ENCODE measurements around the gene FAR2.
A peak's percentile ranks its signal among the peaks of the same experiment; 100 is the strongest.
"Not testable (repeated sequence)": the region's sequence is repeated elsewhere in the genome, so short reads cannot be mapped to it uniquely, and the experiment has no call there.

Gene FAR2

DNA sequence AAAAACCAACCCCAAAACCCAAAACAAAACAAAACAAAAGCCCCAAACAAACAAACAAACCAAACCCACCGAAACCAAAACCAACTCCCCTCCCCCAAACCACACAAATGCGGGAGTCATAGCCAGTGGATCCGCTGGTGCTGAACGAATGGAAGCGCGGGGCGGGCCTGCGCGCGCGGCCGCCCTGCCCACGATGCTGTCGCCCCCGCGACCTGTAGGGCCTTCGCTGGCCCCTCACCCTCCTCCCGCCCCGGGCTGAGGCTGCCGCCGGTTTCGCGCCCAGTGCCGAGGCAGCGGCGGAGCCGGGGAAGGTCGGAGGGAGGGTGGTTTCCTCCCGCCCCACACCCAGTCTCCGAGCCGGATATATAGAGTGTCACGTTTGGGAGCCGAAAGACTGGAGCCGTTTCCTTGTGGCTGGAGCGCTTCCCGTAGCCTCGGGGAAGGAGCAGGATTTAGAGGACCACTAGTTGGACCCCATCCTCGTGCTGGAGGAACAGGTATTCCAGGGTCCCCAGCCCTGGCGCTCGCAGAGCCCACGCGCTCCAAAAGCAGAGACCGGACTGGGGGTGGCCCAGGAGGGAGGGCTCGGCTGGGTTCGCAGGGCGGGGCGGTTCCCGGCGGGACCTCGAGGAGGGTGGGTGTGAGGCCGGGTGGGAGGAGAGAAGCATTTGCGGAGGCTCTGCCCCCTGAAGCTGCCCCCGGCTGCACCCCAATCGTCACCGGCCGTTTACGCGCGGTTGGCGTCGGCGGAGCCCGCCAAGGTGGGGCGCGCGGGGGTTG lies at the start of gene FAR2:
TSS of gene FAR2 (plus strand) at position 368 of the 780 bp plus-strand sequence. CDS start 121,172 bp downstream, outside the sequence.
- DNase-seq (ENCODE audit: low spot score): peak; percentile 83

DNA sequence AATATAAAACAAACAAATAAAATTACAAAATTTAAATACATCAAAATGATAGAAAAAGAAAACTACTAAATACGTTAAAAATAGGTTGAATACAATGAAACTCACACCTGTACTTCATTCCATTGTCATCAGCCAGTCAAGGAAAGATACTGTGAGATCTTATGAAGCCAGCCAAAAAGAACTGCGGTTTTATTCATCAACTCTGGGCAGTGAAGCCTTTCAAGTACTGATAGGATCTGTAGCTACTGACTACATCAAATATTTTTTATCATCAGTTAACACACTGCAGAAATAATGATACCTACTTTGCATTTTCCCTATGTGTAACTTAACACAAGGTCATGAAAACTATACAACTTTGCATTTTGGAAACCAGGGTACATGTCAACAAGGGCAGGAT lies 46.3 kb upstream of the FAR2 start:
- DNase-seq (ENCODE audit: low spot score): no peak

DNA sequence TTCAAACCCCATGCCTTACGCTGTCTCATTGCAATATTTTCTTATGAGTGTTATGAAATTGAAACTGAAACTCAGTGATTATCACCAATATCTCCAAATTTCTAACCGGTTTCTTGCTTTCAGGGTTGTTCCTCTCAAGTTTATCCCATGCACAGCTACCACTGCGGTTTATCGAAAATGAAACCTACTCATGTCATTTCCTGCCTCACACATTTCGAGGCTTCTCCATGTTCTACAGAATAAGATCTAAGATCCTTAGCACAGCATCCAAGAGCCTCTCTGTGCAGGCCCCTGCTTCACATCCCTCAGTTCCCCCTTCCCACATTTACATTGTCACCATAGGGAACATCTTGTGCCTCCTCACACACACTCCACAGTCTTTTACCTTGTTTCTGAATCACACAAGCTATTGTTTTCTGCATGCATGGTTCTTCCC lies 45.5 kb upstream of the FAR2 start:
- DNase-seq (ENCODE audit: low spot score): no peak

DNA sequence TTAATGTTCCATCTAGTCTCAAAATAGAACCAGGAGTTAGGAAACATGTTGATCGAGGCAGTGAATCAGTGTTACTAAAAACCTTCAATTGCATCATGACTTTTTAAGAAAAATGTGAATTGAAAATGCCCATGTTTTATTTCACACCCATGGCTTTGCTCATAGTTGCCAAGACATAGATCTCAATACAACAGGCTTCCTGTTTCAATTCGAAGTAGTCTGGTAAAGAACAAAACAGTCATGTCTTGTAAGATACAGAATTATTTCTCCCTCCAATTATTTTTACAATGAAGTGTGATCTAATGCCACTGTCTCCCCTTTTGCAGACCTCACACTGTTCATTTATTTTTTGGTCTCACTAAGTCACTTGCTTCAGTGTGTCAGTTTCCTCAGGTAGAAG lies 44.6 kb upstream of the FAR2 start:
- no peak for DNase-seq (ENCODE audit: low spot score)

DNA sequence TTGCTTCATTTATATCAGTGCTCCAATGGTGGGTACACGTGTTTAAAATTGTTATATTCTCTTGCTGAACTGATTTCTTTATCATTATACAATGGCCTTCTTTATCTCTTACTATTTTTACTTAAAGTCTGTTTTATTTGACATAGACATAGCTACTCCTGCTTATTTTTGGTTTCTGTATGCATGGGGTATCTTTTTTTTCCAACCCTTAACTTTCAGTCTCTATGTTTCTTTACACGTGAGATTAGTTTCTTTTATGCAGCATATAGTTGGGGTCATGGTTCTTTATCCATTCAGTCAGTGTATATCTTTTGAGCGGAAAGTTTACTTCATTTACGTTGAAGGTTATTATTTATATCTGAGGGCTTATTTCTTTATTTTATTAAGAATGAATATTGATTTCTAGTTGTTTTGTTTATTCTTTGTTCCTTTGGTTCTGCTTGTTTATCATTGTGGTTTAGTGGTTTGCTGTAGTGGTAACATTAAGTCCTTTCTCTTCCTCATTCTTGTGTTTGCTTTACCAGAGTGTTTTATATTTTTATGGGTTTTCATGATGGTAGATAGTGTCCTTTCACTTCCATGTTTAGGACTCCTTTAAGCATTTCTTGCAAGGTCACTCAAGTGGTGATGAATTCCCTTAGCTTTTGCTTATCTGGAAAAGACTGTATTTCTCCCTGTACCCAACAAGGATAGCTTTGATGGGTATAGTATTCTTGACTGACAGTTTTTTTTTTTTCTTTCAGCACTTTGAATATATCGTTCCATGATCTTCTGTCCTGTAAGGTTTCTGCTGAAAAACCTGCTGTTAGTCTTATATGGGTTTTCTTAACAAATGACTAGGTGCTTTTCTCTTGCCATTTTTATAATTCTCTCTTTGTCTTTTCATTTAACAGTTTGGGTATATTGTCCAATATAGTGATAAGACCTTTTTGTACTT lies 38.3 kb upstream of the FAR2 start:
- DNase-seq (ENCODE audit: low spot score): no peak

DNA sequence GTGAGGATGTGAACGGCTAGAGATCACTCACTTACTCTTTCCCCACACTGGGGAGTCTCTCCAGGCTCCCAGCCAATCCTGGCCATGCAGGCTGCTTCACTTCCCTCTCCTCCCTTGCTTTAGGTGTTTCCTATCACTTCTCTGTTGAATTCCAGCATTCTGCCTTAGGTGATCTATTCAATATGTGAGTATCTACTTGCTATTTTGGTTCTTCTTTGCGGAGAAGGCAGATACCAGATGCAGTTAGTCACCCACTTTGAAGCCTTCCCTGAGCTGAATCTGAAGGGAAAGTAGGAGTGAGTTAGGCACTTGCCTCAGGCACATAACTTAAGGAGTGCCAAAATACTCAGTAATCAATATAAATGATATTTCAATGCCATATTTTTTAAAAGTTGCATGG lies 36.0 kb upstream of the FAR2 start:
- no peak for DNase-seq (ENCODE audit: low spot score)

DNA sequence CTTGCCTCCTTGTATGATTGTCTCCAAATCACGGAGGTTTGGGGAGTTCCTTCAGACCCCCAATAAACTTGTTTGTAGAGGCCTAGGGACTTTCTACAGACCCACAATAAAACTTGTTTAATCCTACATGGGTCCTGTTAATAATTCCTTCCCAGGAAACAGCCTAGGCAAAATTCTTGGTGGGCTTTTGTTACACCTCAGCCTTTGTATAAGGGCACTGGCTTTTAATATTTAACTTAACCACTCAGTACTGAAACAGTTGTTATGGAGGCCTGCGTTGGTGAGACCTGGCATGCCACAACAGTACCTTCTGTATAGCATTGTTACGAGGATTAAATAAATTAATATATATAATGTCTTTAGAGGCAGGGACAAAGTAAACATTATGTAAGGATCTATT lies 32.7 kb upstream of the FAR2 start:
- DNase-seq (ENCODE audit: low spot score): no peak

DNA sequence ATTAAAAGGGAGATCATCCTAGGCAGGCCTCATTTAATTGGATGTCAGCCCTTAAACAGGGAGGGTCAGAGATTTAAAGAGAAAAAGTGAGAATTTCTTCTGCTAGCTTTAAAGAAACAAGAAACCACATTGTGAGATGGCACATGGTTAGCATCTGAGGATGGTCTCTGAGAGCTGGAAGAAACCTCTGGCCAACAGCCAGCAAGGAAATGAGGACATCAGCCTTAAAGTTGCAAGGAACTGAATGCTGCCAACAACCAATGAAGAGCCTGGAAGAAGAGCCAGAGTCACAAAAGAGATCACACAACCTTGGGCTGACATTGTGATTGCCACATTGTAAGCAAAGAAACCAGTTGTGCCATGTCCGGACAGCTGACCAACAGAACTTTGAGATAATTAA lies 17.5 kb upstream of the FAR2 start:
- DNase-seq (ENCODE audit: low spot score): no peak

DNA sequence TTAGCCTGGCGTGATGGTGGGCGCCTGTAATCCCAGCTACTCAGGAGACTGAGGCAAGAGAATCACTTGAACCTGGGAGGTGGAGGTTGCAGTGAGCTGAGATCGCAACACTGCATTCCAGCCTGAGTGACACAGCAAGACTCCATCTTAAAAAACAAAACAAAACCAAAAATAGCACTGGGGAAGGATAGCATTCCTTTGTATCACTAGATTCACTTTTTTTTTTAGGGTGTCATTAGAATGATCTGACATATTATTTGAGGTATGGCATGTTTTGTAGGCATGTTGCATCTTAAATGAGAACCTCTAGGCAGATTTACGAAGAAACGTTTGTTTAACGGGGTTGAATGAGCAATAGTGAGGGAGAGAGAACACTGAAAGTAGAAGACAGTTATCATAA lies 16.8 kb upstream of the FAR2 start:
- no peak for DNase-seq (ENCODE audit: low spot score)

DNA sequence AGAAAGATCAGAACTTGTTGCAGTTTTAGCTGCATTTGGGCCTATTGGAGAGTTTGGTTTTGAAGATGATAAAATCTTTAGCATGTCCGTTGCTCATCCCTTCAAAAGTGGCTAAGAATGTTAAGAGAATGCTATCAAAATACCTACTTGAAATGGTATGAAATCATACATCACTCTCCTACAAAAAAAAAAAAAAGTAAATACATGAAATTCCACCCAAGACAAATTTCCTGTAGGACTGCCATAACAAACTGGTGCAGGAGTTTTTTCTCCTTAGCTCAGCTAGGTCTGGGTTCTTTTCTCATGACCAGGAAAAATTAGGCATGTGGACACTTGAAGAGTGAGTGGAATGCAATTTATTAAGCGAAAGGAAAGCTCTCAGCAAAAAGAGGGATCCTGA lies 15.9 kb upstream of the FAR2 start:
- DNase-seq (ENCODE audit: low spot score): no peak

DNA sequence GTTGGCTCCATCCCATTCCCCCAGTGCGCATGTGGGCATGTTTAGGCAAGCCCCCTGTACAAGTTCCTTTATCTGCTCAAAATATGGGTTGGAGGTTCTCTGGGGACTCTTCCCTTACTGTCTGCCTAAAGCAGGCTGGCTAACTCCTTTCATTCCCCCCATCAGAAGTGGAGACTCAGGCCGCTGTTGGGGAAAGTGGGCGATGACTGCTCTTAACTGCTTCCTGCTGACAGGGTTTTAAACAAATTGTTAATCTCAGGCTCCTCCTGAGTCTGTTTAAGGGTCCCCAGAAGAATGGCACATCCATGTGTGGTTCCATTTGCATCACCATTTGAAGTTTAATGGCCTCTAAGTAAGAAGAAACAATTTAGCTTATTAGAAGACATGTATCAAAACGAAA lies 15.4 kb upstream of the FAR2 start:
- DNase-seq (ENCODE audit: low spot score): no peak

DNA sequence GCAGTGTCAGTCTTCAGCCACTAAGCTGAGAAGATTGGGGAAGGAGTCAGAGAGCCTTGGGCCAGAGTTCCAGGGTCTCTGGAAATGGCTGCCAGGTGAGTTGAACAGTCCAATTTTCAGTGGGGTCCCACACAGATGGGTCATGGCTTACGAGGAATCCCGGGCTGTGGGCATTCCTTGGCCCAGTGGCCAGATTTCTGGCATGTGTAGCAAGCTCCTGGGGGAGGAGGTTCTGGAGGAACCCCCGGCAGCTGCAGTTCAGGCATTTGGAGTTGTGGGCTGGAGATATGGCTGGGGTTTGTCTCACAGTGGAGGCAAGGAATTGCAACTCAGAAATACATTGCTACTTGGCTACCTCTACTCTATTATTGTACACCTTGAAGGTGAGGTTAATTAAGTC lies 10.8 kb upstream of the FAR2 start:
- DNase-seq (ENCODE audit: low spot score): not testable (repeated sequence)

DNA sequence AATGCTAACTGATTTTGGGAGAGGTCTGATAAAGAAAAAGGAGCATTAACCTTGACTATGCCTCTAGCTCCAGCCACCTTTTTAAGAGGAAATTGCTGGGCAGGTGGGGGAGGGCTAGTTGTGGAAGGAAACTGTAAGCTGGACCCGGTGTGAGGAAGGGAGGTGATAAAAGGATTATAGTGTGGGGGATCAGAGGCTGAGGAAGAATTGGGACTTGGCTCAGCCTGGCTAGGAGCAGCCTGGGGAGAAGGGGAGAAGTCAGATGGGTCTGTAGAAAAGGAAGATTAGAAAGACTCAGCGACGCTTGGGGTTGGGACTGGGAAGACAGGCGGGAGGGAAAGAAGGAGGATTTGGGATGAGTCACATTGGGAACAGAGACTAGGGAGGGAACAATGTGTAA lies 10.2 kb upstream of the FAR2 start:
- not testable (repeated sequence) for DNase-seq (ENCODE audit: low spot score)

DNA sequence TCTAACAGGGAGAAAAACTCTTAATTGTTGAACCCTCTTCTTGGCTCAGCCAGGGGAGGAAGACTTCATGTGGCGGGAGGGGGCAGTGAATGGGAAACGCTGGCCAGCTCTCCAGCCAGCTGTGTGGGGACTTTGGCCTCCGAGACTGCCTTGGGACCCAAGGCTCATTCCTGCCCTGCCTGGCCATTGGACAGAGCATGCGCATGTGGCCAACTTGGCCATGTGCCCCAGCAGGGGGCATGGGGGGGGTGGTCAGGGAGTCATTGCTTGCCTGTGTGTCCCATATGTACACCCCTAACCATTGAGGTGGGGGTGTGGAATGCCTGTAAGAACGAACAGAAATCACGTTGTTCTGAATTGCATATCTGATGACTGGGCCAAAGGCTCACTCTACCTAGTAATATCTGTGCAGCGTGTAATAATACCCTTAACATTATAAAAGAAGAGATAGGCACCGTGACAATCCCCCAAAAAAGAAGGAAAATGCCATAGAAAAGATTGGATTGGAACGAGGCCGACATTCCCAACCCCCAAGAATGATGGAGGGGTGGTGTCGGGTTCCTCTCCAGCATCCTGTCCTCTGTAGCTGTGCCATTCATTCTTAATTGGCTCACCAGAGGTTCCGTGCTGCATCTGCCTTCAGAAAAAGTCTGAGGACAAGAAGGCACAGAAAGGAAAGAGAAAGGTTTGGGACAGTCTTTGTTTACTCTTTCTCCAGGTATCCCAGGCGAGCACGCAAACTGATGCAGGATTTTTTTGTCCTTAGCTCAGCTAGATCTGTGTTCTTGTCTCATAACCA lies 3.5 kb upstream of the FAR2 start:
- DNase-seq (ENCODE audit: low spot score): no peak

DNA sequence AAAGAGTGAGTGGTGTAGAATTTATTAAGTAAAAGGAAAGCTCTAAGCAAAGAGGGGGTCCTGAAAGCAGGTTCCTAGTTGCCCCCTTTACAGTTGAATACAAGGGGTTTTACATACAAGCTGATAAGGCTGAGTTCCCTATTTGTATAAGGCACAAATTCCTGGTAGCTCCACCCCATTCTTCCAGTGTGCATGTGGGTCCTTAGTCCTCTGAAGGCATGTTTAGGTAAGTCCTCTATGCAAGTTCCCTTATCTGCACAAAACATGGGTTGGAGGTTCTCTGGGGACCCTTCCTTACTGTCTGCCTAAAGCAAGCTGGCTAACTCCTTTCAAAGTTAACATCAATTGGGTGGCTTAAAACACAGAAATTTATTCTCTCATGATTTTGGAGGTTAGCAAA lies 2.9 kb upstream of the FAR2 start:
- no peak for DNase-seq (ENCODE audit: low spot score)

DNA sequence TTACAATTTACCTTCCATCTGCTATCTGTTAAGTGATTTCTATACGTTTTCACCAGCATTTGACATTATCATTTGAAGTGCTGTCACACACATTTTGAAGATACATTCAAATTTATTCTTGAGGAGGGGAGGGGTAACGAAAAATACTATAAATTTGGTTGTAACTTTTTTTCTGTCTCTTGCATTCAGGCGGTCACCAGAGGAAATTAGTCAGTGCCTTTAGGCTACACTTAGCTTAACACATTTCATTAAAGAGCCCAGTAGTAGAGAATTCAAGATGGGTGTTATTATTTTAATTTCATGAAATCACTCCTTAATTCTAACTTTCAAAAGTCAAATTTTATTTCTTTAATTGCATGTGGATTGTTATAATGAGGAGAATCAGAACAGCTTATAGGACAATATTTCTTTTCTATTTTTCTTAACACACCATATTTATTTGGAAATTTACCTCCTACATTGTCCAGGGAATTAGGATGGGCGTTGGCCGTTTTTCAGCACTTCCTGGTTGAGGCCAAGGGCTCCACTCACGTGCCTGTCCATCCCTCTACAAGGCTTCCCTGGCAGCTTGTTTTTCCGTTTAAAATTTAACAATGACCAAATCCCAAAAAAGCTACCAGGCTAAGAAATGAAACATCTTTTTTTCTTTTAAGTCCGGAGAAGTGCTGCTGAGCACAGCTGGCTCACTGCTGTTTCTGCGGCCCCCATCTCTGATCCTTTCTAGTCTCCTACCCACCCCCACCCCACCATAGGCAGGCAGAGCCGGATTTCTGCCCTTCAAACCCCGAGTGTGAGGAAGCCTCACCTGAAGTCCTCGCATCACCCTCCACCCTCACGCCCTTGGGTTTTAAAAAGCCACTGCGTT lies 1.1 kb upstream of the FAR2 start:
- DNase-seq (ENCODE audit: low spot score): peak; percentile 68

DNA sequence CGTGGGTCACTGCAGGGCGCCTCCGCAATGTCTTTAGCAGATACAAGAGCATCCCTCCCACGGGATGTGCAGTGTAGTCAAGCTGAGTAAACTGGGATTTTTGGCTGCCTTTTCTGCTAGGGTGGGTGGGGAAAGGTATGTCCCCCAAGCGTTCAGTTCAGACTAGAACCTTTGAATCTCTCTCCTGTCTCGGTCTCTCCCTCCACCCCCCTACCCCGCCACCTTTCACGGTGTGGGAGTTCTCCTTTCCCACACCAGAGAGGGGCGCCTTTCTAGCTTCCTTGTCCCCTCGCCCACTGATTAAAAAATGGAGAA lies 525 bp upstream of the FAR2 start:
- peak; percentile 40 for DNase-seq (ENCODE audit: low spot score)

DNA sequence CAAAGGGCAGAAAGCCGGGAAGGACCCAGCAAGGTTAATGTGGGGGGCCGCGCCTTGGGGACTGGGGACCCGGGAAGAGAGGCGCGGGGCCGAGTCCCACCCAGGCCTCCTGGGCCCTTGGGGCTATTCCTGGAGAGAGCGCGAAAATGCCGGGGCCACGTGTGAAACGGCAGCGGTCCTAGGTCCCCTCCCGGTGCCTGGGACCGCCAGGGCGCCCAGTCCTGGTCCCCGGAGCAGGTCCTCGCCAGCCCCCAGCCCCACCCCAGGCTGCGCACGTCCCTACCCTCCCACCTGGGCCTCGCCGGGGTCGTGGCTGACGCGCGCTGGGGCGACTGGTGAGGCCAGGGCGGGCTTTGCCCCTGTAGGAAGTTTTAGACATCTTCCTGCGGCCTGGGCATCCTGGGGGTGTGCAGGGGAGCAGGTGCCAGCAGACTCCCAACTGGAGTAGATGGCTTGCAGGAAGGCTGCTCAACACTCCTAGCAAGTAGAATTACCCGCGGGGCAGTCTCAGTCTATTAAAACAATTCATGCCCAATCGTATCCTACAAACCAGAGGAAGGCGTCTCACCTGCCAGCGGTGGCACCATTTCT lies 708 bp downstream of the FAR2 start:
- peak; percentile 46 for DNase-seq (ENCODE audit: low spot score)

DNA sequence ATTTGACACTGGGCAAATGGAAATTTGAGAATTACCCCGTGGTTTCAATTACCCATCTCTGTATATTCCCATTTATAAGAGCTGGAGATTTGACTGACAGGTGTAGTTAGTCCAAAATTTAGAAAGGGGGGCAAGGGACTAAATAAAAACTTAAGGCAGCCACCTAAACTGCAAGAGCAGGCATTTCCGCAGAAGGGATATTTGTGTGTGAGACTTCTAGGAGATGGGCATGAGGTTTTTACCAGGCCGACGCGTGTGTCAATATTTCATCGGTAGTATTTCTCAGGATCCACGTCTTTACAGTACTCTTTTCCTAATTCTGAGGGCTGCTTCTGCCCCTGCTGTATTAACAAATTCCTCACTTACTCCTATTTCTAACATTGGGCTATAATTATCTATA lies 1.4 kb downstream of the FAR2 start:
- DNase-seq (ENCODE audit: low spot score): no peak

DNA sequence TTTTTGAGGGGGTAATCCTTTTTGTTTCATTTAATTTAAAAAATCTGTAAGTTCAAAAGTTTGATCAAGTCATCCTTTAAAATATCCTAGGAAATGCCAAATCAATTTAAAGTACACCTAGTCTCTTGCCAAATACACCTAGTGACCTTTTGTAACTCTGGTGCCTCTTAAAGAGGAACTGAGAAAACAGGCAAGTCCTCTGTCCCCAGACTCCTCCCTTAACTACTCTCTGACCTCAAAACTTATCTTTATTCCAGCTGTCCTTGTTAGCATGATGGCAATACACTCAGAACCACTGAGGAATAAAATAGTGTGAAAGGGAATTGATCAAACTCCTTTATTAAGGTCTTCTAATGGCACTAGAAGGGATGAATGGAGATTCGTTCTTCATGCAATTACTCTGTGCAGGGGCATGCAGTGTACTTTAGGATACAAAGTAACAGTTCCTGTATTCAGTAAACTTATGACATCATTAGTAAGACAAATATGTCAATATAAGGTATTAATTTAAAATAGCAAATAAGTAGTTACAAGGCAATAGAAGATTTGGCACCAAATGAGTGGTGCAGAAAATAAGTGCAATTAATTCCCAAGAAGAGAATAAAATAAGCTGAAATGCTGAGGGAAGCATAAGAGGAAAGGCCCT lies 3.3 kb downstream of the FAR2 start:
- DNase-seq (ENCODE audit: low spot score): no peak
